ENCODE results near the gene HS3ST3B1.

Gene HS3ST3B1

GRCh38 chr17:14305785-14306496 lies 5.1 kb downstream of the HS3ST3B1 start:
- Histone ChIP-seq H3K36me3 (replicated peaks; ENCODE audit: insufficient read depth, low read length) (no peaks in the 10 kb centered on the region), H3K4me1 (ENCODE audit: low read length) (no peaks in the 10 kb centered on the region), H3K79me2 (ENCODE audit: low read length) (no peaks in the 10 kb centered on the region), H3K9me3 (replicated peaks; ENCODE audit: insufficient read depth, low read length) (no peaks in the 10 kb centered on the region), H3K4me3 (ENCODE audit: low read length) (no peak overlapping the region), H2AFZ (ENCODE audit: low read length) (no peak overlapping the region), H3K27ac (ENCODE audit: low read length) (no peak overlapping the region), H3K9ac (ENCODE audit: low read length) (no peak overlapping the region), H3K9me2 (replicated peaks; ENCODE audit: insufficient read depth, low read length) (no peaks in the 10 kb centered on the region), H4K20me1 (ENCODE audit: insufficient read depth, low read length) (no peaks in the 10 kb centered on the region), H3F3A (ENCODE audit: insufficient read depth, low read length) (no peaks in the 10 kb centered on the region), H3K27me3 (replicated peaks; ENCODE audit: insufficient read depth, low read length) (no peaks in the 10 kb centered on the region), H3K4me2 (ENCODE audit: low read depth, low read length) (no peak overlapping the region)
- DNase-seq: no peak
- TF ChIP-seq EZH2 (optimal IDR thresholded peaks at IDR 0.05; ENCODE audit: low read depth, low read length) (no peak), CTCF (IDR thresholded peaks at IDR 0.05; ENCODE audit: low read length) (no peak), EZH2phosphoT487 (IDR thresholded peaks at IDR 0.05; ENCODE audit: low read length) (no peak)

- no peak overlapping the region for H3K9ac ChIP-seq (ENCODE audit: low read length)
- H3K36me3 ChIP-seq (replicated peaks; ENCODE audit: insufficient read depth, low read length): no peaks in the 10 kb centered on the region
- H3F3A ChIP-seq (ENCODE audit: insufficient read depth, low read length): no peaks in the 10 kb centered on the region
- H4K20me1 ChIP-seq (ENCODE audit: insufficient read depth, low read length): no peaks in the 10 kb centered on the region
- H3K9me3 ChIP-seq (replicated peaks; ENCODE audit: insufficient read depth, low read length): no peaks in the 10 kb centered on the region
- H3K4me2 ChIP-seq (ENCODE audit: low read depth, low read length): no peak overlapping the region
- DNase-seq: no peak
- H3K4me1 ChIP-seq (ENCODE audit: low read length): no peaks in the 10 kb centered on the region
- H2AFZ ChIP-seq (ENCODE audit: low read length): no peak overlapping the region
- no peak overlapping the region for H3K4me3 ChIP-seq (ENCODE audit: low read length)
- no peak for TF ChIP-seq CTCF (IDR thresholded peaks at IDR 0.05; ENCODE audit: low read length)
- no peak for TF ChIP-seq EZH2phosphoT487 (IDR thresholded peaks at IDR 0.05; ENCODE audit: low read length)
- TF ChIP-seq EZH2 (optimal IDR thresholded peaks at IDR 0.05; ENCODE audit: low read depth, low read length): no peak
- no peaks in the 10 kb centered on the region for H3K79me2 ChIP-seq (ENCODE audit: low read length)
- H3K9me2 ChIP-seq (replicated peaks; ENCODE audit: insufficient read depth, low read length): no peaks in the 10 kb centered on the region
- no peaks in the 10 kb centered on the region for H3K27me3 ChIP-seq (replicated peaks; ENCODE audit: insufficient read depth, low read length)
- no peak overlapping the region for H3K27ac ChIP-seq (ENCODE audit: low read length)
Observed at GRCh38 chr17:14306596-14306995, 5.7 kb downstream of the HS3ST3B1 start.

- H3K9ac ChIP-seq (ENCODE audit: low read length): no peak overlapping the region
- H3K27me3 ChIP-seq (replicated peaks; ENCODE audit: insufficient read depth, low read length): no peaks in the 10 kb centered on the region
- H3K4me1 ChIP-seq (ENCODE audit: low read length): no peaks in the 10 kb centered on the region
- no peak overlapping the region for H3K4me3 ChIP-seq (ENCODE audit: low read length)
- H3K36me3 ChIP-seq (replicated peaks; ENCODE audit: insufficient read depth, low read length): no peaks in the 10 kb centered on the region
- no peaks in the 10 kb centered on the region for H3K79me2 ChIP-seq (ENCODE audit: low read length)
- DNase-seq: no peak
- no peak overlapping the region for H3K27ac ChIP-seq (ENCODE audit: low read length)
- no peak overlapping the region for H2AFZ ChIP-seq (ENCODE audit: low read length)
- no peak overlapping the region for H3K4me2 ChIP-seq (ENCODE audit: low read depth, low read length)
- H3K9me3 ChIP-seq (replicated peaks; ENCODE audit: insufficient read depth, low read length): no peaks in the 10 kb centered on the region
- no peaks in the 10 kb centered on the region for H4K20me1 ChIP-seq (ENCODE audit: insufficient read depth, low read length)
- TF ChIP-seq EZH2phosphoT487 (IDR thresholded peaks at IDR 0.05; ENCODE audit: low read length) (no peak), EZH2 (optimal IDR thresholded peaks at IDR 0.05; ENCODE audit: low read depth, low read length) (no peak), CTCF (IDR thresholded peaks at IDR 0.05; ENCODE audit: low read length) (no peak)
- H3K9me2 ChIP-seq (replicated peaks; ENCODE audit: insufficient read depth, low read length): no peaks in the 10 kb centered on the region
- H3F3A ChIP-seq (ENCODE audit: insufficient read depth, low read length): no peaks in the 10 kb centered on the region
Observed at GRCh38 chr17:14307560-14308024, 6.7 kb downstream of the HS3ST3B1 start.
